IMR-90 (cell line): ENCODE measurements around the gene DSCAM. TPM values are rescaled to one million over a fixed set of nuclear protein-coding genes. Genes with fewer than 3 reads are reported as not detected.

Experiments used
- ATAC-seq: fragments of 200-7000 bp; cut with Tn5 transposase; 2 replicates; pipeline ENCODE4 v1.9.1; 2020; ENCODE audit warnings: low read depth, mild to moderate bottlenecking, moderate library complexity
- BruUV-seq: library from RNA; stranded (reverse); fragments of 400-500 nt; replicated peaks from 2 replicates; lab custom pipeline; 2021; lab: Mats Ljungman, UMichigan
- CTCF ChIA-PET: fragments of 300-600 bp; formaldehyde crosslinking; extraction: SDS; loops from one replicate; lab custom pipeline; 2021; ENCODE audit warnings: antibody characterized with exemption; lab: Yijun Ruan, JAX
- POLR2A ChIA-PET: fragments of 300-600 bp; sonication (Branson Sonifier 250); formaldehyde crosslinking; loops from one replicate; lab custom pipeline; 2022; ENCODE audit warnings: antibody characterized with exemption; ENCODE audit not compliant: unreplicated experiment; lab: Charles Lee
- DNase-seq: peaks from one replicate; pipeline ENCODE4 v3.0.0; 2013
- H2AFZ ChIP-seq: replicated peaks from 2 replicates; pipeline ENCODE3; 2013; ENCODE audit warnings: low read length, mild to moderate bottlenecking; ENCODE audit not compliant: poor library complexity
- H2AK5ac ChIP-seq: 2 replicates; pipeline ENCODE4 v1.6.1; 2013; ENCODE audit warnings: low read depth, low read length, inconsistent platforms
- H2AK9ac ChIP-seq: replicated peaks from 2 replicates; pipeline ENCODE3; 2013; ENCODE audit warnings: mild to moderate bottlenecking, low read depth, low read length, moderate library complexity; ENCODE audit not compliant: poor library complexity
- H2BK120ac ChIP-seq: 2 replicates; pipeline ENCODE4 v1.6.1; 2013; ENCODE audit warnings: low read depth, low read length, inconsistent platforms
- H2BK15ac ChIP-seq: 3 replicates; pipeline ENCODE4 v1.6.1; 2013; ENCODE audit warnings: low read depth, low read length, inconsistent platforms
- H2BK20ac ChIP-seq: 2 replicates; pipeline ENCODE4 v1.6.1; 2013; ENCODE audit warnings: low read depth, mild to moderate bottlenecking, inconsistent platforms, low read length, moderate library complexity
- H2BK5ac ChIP-seq: 2 replicates; pipeline ENCODE4 v1.6.1; 2013; ENCODE audit warnings: mild to moderate bottlenecking, low read depth, low read length, inconsistent platforms; ENCODE audit not compliant: poor library complexity, severe bottlenecking
- H3K14ac ChIP-seq: replicated peaks from 2 replicates; pipeline ENCODE4 v1.6.1; 2013; ENCODE audit warnings: low read depth, low read length, inconsistent platforms
- H3K18ac ChIP-seq: 2 replicates; pipeline ENCODE4 v1.6.1; 2013; ENCODE audit warnings: low read depth, low read length, control low read depth
- H3K23ac ChIP-seq: 2 replicates; pipeline ENCODE4 v1.6.1; 2013; ENCODE audit warnings: low read depth, low read length, inconsistent platforms
- H3K27ac ChIP-seq: 2 replicates; pipeline ENCODE4 v1.5.1; 2013; ENCODE audit warnings: mild to moderate bottlenecking, control low read depth, low read length; ENCODE audit not compliant: insufficient read depth
- H3K27me3 ChIP-seq: 2 replicates; pipeline ENCODE4 v1.6.1; 2013; ENCODE audit warnings: low read length; ENCODE audit not compliant: control insufficient read depth, insufficient read depth
- H3K36me3 ChIP-seq: 2 replicates; pipeline ENCODE4 v1.6.1; 2013; ENCODE audit warnings: low read length, mixed read lengths; ENCODE audit not compliant: control insufficient read depth, insufficient read depth
- H3K4ac ChIP-seq: 2 replicates; pipeline ENCODE4 v1.6.1; 2013; ENCODE audit warnings: low read depth, low read length, inconsistent platforms
- H3K4me1 ChIP-seq: 2 replicates; pipeline ENCODE4 v1.6.1; 2013; ENCODE audit warnings: low read length, mixed read lengths; ENCODE audit not compliant: control insufficient read depth, insufficient read depth
- H3K4me2 ChIP-seq: 2 replicates; pipeline ENCODE4 v1.6.1; 2013; ENCODE audit warnings: low read depth, mild to moderate bottlenecking, control low read depth, low read length, moderate library complexity
- H3K4me3 ChIP-seq: 2 replicates; pipeline ENCODE4 v1.5.1; 2013; ENCODE audit warnings: low read depth, mild to moderate bottlenecking, control low read depth, low read length, moderate library complexity; ENCODE audit not compliant: insufficient read depth
- H3K56ac ChIP-seq: 2 replicates; pipeline ENCODE4 v1.6.1; 2013; ENCODE audit warnings: low read length, inconsistent platforms; ENCODE audit not compliant: insufficient read depth; ENCODE audit errors: extremely low read depth
- H3K79me1 ChIP-seq, 2 experiments: 2 replicates each; pipeline ENCODE4 v1.6.1; 2013; ENCODE audit warnings: low read length in 2 of 2, inconsistent platforms in 1 of 2, low read depth in 1 of 2
- H3K9ac ChIP-seq: 2 replicates; pipeline ENCODE4 v1.6.1; 2013; ENCODE audit warnings: low read depth, low read length, control low read depth
- H3K9me1 ChIP-seq: 2 replicates; pipeline ENCODE4 v1.6.1; 2013; ENCODE audit warnings: low read length, inconsistent platforms; ENCODE audit not compliant: insufficient read depth
- H3K9me3 ChIP-seq: 2 replicates; pipeline ENCODE4 v1.6.1; 2013; ENCODE audit warnings: low read length; ENCODE audit not compliant: control insufficient read depth, insufficient read depth
- H4K20me1 ChIP-seq: 2 replicates; pipeline ENCODE4 v1.6.1; 2013; ENCODE audit warnings: low read length, inconsistent platforms; ENCODE audit not compliant: insufficient read depth
- H4K5ac ChIP-seq: 2 replicates; pipeline ENCODE4 v1.6.1; 2013; ENCODE audit warnings: mild to moderate bottlenecking, low read depth, low read length, control low read depth
- H4K8ac ChIP-seq, 2 experiments: 2 replicates each; pipeline ENCODE4 v1.6.1; 2013; ENCODE audit warnings: low read depth in 2 of 2, low read length in 2 of 2, control low read depth in 1 of 2, inconsistent platforms in 1 of 2
- H4K91ac ChIP-seq: 2 replicates; pipeline ENCODE4 v1.6.1; 2013; ENCODE audit warnings: low read depth, low read length, inconsistent platforms; ENCODE audit not compliant: insufficient read depth
- BHLHE40 ChIP-seq: fragments of 150-350 bp; IDR thresholded peaks from 2 replicates; pipeline ENCODE4 v1.6.1; 2016; ENCODE audit warnings: mild to moderate bottlenecking, low read depth, low read length
- CEBPB ChIP-seq: IDR thresholded peaks from 2 replicates; pipeline ENCODE4 v1.6.1; 2012; ENCODE audit warnings: low read depth, low read length, improper control_type of control experiment
- CHD1 ChIP-seq: IDR thresholded peaks from 2 replicates; pipeline ENCODE4 v1.6.1; 2012; ENCODE audit warnings: low read depth, low read length, improper control_type of control experiment
- ELK1 ChIP-seq: fragments of 150-350 bp; IDR thresholded peaks from 2 replicates; pipeline ENCODE4 v1.6.1; 2016; ENCODE audit warnings: low read depth, mild to moderate bottlenecking, low read length, moderate library complexity, borderline replicate concordance
- FOS ChIP-seq: fragments of 150-350 bp; IDR thresholded peaks from 2 replicates; pipeline ENCODE4 v1.6.1; 2016; ENCODE audit warnings: low read depth, low read length
- MAFK ChIP-seq: IDR thresholded peaks from 2 replicates; pipeline ENCODE4 v1.6.1; 2012; ENCODE audit warnings: low read depth, low read length, improper control_type of control experiment
- MAZ ChIP-seq: IDR thresholded peaks from 2 replicates; pipeline ENCODE4 v1.6.1; 2012; ENCODE audit warnings: low read depth, mild to moderate bottlenecking, low read length, improper control_type of control experiment, moderate library complexity, borderline replicate concordance
- NFE2L2 ChIP-seq: fragments of 150-350 bp; IDR thresholded peaks from 2 replicates; pipeline ENCODE4 v1.6.1; 2016; ENCODE audit warnings: low read depth, mild to moderate bottlenecking, low read length
- POLR2A ChIP-seq: IDR thresholded peaks from 2 replicates; pipeline ENCODE4 v1.6.1; 2012; ENCODE audit warnings: mild to moderate bottlenecking, low read depth, low read length
- WGBS, 2 experiments: methylation state at CpG; one replicate each; pipeline versions ENCODE4 v1.1.5 to v1.1.7; 2013; ENCODE audit warnings: missing lambda C conversion rate in 2 of 2; ENCODE audit not compliant: insufficient read length in 1 of 2; ENCODE audit errors: extremely low coverage in 2 of 2; 5-methylcytosine and 5-hydroxymethylcytosine counted together
- dilution Hi-C: fragments of 300-500 bp; cut with HindIII; formaldehyde crosslinking; loops from one replicate; pipeline ENCODE4 v1.14.3; 2018; ENCODE audit warnings: low sequenced_read_pairs; ENCODE audit not compliant: unreplicated experiment
- in situ Hi-C: fragments of 300-500 bp; cut with MboI; formaldehyde crosslinking; loops from 3 replicates; pipeline ENCODE4 v1.14.3; 2019; ENCODE audit warnings: low sequenced_read_pairs, inconsistent platforms, mixed read lengths
- intact Hi-C: fragments of 100-400 bp; cut with micrococcal nuclease; formaldehyde crosslinking; loops from 2 replicates; pipeline ENCODE4 v1.10.0; 2022
- polyA plus RNA-seq, 3 experiments: library from polyadenylated mRNA; depleted of rRNA; stranded (reverse); fragments of >200 nt; gene quantifications; 2 replicates each; pipeline ENCODE4 v1.2.3, GENCODE V29; 2012; ENCODE audit warnings: low replicate concordance in 1 of 3
- total RNA-seq: library from RNA; depleted of rRNA; stranded (reverse); fragments of >200 nt; gene quantifications from 2 replicates; pipeline ENCODE4 v1.2.3, GENCODE V29; 2012

DSCAM gene
- total and polyA plus RNA-seq, 2 of the 4 experiments (the other 2 are of a cell fraction): under 0.01 to 0.02 TPM

- Histone ChIP-seq H2BK15ac (no peak overlapping the region), H3K9ac (no peak overlapping the region), H2BK20ac (no peak overlapping the region), H4K5ac (no peak overlapping the region), H4K91ac (no peak overlapping the region), H3K4me2 (no peak overlapping the region), H3K4me3 (no peak overlapping the region), H4K20me1 (no peaks in the 10 kb centered on the region), H3K56ac (no peak overlapping the region), H3K4ac (no peak overlapping the region), H3K9me3 (peaks cover 10% of the 10 kb centered on the region), H2BK120ac (no peak overlapping the region), H3K79me1 (no peaks in the 10 kb centered on the region), H3K18ac (no peak overlapping the region), H3K9me1 (no peaks in the 10 kb centered on the region), H2AK9ac (no peak overlapping the region), H2AK5ac (no peak overlapping the region), H2AFZ (no peak overlapping the region), H3K36me3 (no peaks in the 10 kb centered on the region), H3K27ac (no peak overlapping the region), H4K8ac (no peak overlapping the region), H2BK5ac (no peak overlapping the region), H3K4me1 (no peaks in the 10 kb centered on the region), H3K23ac (no peak overlapping the region), H3K27me3 (no peaks in the 10 kb centered on the region), H3K14ac (no peak overlapping the region)
- ChIA-PET POLR2A (no interaction called here), CTCF (interaction anchor here (0.6 kb wide), 1 partner anchor 33 kb away, joined by 4 read pairs; no protein-coding TSS in a partner anchor)
- in situ Hi-C loops: no loop called here
- intact Hi-C loops: no loop called here
- no TSS peak for BruUV-seq
- no CpG with 5 or more reads among the region's 5 CpGs for WGBS, 2 experiments
- DNase-seq (no peak), ATAC-seq (no peak)
- dilution Hi-C loops: no loop called here
- TF ChIP-seq CEBPB (no peak), POLR2A (no peak), NFE2L2 (no peak), ELK1 (no peak), FOS (no peak), BHLHE40 (no peak), MAFK (no peak), MAZ (no peak), CHD1 (no peak)
Observed at GRCh38 chr21:40505681-40506080, 341.3 kb downstream of the DSCAM start.
